PC-3 (cell line): ENCODE measurements around the gene AMMECR1.

ENCODE experiments used
- CTCF ChIP-seq: fragments of 300-600 bp; sonication (generic); conservative IDR thresholded peaks from 2 replicates; pipeline ENCODE4 v1.5.1; 2017; ENCODE audit warnings: antibody characterized with exemption, low read depth, mild to moderate bottlenecking, low read length
- EZH2 ChIP-seq: fragments of 300-600 bp; sonication (generic); IDR thresholded peaks from one replicate; pipeline ENCODE4 v1.6.1; 2017; ENCODE audit warnings: antibody characterized with exemption, mild to moderate bottlenecking, low read length; ENCODE audit not compliant: unreplicated experiment

DNA sequence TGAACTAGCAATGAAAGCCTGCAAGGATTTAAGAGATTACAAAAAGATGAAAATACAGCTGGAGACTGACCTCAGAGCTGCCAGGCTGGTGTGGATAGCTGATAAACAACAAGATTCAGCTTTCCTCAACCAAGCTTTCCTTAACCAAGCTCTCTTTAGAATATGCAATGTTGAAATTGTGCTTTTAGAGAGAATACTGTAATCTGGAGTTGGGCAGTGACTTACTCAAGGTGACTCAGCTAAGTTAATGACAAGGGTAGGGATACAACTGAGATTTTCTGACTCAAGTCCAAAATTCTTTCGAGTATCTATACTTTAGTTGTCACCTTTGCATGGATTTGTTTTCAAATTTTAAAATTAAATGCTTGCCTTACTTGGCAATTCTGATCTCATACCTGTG lies 98.0 kb downstream of the AMMECR1 start:
- TF ChIP-seq EZH2 (no peak), CTCF (no peak)
